GM18858 (cell line): ENCODE data around the gene TET1.
"Not testable (repeated sequence)": the region's sequence is repeated elsewhere in the genome, so short reads cannot be mapped to it uniquely, and the experiment has no call there.

Source experiments
- ATAC-seq: cut with Tn5 transposase; IDR thresholded peaks from one replicate; pipeline ENCODE4 v1.9.1; 2021; ENCODE audit not compliant: unreplicated experiment

The TET1 gene

DNA sequence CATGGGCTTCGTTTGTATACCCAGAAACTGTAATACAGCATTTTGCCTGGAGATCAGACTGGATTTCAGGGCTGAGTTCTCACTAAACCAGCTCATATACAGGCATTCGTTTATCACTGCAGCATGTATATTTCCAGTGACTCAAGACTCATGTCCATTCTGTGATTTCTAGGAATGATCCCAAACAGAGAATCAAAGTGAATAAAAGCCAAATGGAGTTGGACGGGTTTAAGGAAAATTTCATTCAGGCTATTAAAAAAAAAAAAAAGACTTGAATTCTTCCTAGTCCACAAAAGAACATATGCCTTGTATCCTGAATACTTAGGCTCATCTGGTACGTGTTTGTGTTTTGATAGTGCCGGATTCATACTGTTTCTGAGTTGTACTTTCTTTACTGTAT lies 46.8 kb downstream of the TET1 start:
- ATAC-seq = no peak

DNA sequence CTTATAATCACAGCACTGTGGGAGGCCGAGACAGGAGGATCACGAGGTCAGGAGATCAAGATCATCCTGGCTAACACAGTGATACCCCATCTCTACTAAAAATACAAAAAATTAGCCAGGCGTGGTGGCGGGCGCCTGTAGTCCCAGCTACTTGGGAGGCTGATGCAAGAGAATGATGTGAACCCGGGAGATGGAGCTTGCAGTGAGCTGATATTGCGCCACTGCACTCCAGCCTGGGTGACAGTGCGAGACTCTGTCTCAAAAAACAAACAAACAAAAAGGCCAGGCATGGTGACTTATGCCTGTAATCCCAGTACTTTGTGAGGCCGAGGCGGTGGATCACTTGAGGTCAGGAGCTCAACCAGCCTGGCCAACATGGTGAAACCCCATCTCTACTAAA lies 49.9 kb downstream of the TET1 start:
- not testable (repeated sequence) for ATAC-seq

DNA sequence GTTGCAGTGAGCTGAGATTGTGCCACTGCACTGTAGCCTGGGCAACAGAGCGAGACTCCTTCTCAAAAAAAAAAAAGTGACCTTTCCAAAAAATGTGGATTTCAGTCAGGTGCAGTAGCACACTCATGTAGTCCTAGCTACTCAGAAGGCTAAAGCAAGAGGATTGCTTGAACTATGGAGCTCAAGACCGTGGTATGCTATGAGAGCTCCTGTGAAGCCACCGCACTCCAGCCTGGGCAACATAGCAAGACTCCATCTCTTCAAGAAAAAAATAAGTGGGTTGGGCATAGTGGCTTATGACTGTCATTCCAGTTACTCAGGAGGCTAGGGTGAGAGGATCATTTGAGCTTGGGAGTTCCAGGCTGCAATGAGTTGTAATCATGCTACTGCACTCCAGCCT lies 51.1 kb downstream of the TET1 start:
- ATAC-seq = no peak

DNA sequence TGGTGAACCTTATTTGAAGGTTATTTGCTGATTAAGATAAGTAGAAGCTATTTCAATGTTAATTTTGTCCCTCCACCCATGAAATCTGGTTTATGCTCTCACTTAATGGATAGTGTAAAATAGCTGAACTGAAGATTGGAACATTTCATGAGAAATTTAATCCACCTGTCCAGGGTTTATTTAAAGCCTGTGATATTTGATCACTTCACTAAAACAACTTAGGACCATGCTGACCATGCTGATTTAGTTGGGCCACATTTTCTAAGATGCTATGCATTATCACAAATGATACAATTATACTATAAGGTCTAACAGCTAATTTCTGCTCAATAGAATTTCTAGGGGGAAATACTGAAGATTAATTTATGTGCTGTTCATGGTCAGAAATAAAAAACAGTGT lies 53.8 kb downstream of the TET1 start:
- ATAC-seq = not testable (repeated sequence)

DNA sequence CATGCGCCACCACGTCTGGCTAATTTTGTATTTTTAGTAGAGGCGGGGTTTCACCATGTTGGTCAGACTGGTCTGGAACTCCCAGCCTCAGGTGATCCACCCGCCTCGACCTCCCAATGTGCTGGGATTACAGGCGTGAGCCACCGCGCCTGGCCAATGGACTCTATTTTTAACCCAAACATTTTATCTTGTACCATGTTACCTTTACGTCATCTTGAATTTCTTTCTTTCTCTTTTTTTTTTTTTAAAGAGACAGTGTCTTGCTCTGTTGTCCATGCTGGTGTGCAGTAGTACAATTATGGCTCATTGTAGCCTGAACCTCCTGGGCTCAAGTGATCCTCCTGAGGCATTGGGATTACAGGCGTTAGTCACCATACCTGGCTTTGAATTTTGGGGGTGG lies 57.6 kb downstream of the TET1 start:
- not testable (repeated sequence) for ATAC-seq

DNA sequence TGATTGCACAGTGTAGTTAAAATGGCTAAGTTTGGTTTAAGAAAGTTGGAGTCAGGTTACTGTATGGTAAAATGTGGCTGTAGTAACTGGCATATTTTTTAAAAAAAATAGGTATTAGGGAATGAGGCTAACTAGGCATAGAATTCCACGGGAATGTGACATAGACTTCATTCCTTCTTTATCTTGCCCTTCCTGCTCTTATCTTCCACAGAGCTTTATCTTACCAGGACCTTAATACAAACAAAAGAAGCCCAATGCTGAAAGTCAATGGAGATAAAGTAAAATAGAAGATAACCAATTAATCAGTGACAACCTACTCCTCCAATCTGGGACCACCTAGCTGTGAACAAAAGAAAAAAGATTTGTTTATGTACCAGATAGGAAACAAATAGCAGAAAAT lies 58.1 kb downstream of the TET1 start:
- ATAC-seq = no peak

DNA sequence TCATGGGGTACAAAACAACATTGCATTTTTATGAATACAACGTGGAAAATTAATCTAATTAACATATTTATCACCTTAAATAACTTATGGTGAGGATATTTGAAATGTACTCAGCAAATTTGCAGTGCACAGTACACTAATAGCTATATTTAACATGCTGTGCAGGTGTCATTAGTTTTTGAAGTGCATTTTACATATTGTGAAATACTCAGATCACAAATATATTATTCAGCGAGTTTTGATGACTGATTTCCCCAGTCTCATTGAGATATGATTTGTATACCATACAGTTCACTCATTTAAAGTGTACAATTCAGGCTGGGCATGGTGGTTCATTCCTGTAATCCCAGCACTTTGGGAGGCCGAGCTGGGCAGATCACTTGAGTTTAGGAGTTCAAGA lies 59.5 kb downstream of the TET1 start:
- ATAC-seq = no peak

DNA sequence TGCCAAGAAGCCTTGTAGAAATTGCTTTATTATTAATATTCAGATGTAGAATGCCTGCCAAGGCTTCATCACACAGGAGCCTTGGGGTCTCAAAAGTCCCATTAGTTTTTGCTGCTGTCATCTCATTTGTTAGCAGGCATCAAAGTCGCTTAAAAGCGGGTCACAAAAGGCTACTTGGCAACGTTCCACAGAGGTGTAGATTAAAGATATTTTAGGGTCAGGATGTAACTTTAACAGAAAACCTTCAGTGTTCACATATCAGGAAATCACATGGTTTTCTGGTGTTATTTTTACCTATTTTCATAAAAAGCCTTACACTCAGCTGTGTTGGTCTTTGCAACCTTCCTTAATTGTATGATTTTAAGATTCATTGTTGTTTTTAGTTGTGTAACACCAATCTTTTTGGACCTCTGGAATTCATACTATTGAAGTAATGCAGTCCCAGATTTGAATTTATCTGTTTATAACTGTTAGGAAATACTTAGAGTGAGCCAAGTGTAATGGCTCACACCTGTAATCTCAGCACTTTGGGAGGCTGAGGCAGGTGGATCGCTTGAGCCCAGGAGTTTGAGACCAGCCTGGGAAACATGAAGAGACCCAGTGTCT lies 65.3 kb downstream of the TET1 start:
- no peak for ATAC-seq

DNA sequence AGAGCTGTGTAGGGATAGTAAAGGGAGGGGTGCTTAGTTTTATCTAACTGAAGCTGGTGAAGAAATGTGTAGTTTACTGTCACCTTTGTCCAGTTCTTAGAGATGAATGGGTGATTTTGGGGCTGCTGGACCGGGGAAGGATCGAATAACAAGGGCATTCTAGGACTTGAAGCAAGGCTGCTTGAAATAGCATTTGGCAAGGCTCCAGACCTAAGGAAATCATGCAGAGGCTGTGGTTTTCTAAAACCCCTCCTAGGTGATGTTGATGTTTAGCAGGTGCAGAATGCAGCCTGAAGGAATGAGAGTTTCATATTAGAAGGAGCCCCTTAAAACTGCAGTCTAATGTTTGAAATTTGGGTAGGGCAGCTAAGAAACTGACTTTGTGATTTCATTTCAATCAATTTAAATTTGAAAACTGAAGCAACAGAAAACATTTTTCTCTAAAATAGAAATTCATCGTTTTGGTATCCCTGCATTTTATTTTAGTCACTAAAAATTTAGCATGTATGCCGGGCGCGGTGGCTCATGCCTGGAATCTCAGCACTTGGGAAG lies 68.5 kb downstream of the TET1 start:
- no peak for ATAC-seq

DNA sequence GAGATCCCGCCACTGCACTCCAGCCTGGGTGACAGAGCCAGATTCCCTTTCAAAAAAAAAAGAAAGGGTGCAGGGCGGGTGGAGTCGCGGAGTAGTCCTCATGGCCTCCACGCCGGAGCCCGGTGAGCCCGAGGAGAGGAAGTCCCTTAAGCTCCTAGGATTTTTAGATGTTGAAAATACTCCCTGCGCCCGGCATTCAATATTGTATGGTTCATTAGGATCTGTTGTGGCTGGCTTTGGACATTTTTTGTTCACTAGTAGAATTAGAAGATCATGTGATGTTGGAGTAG lies 72.1 kb downstream of the TET1 start:
- not testable (repeated sequence) for ATAC-seq

DNA sequence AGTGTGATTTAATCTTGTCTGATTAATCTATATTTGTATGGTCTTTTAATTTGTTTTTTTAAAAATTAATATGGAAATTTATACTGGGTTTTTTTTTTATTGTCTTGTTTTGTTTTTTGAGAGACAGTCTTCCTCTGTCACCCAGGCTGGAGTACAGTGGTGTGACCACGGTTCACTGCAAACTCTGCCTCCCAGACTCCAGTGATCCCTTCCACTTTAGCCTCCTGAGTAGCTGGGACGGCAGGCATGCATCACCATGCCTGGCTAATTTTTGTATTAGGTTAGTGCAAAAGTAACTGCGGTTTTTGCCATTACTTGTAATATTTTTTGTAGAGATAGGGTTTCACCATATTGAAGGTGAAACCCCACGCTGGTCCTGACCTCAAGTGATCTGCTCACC lies 73.1 kb downstream of the TET1 start:
- no peak for ATAC-seq

DNA sequence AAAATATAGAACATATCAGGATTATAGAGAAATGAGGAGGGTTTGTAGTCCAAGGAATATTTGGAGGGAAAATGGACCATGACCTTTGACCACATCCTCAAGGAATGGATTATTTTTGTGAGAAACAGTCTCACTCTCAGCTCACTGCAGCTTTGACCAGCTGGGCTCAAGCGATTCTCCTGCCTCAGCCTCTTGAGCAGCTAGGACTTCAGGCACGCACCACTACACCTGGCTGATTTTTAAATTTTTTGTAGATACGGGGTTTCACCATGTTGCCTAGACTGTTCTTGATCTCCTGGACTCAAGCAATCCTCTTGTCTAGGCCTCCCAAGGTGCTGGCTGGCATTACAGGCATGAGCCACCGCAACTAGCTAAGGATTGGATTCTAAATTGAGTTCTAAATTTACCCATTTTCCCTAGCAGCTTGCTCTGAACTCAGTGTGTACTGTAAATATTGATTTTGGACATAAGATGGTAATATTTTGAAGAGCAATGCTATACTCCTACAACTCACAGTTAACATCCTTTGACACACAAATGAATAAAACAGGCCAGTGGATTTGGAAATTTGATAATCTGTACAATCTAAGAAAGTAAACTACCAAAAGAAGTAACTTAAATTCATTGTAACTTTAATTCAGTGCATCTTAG lies 73.8 kb downstream of the TET1 start:
- no peak for ATAC-seq

DNA sequence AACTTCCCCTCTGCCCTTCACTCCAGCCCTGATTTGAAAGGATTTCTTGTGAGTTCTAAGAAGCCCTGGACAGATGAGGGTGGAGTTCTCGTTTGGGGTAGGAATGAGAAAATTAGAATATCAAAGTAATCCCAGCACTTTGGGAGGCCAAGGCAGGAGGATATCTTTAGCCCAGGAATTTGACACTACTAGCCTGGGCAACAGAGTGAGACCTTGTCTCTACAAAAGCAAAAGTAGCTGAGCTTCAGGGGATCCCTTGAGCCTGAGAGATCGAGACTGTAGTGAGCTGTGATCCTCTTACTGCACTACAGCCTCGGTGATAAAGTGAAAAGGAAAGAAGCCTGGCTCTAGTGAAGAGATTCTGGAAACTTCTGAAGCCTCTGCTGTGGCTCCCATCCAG lies 76.2 kb downstream of the TET1 start:
- no peak for ATAC-seq

DNA sequence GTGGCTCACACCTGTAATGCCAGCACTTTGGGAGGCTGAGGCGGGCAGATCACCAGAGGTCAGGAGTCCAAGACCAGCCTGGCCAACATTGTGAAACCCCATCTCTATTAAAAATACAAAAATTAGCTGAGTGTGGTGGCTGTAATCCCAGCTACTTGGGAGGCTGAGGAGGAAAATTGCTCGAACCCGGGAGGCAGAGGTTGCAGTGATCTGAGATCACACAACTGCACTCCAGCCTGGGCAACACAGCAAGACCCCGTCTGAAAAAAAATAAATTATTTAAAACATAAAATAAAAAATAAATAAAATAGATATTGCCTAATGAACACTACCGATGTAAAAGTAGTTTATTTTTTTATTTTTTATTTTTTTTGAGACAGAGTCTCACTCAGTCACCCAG lies 83.4 kb downstream of the TET1 start:
- not testable (repeated sequence) for ATAC-seq

DNA sequence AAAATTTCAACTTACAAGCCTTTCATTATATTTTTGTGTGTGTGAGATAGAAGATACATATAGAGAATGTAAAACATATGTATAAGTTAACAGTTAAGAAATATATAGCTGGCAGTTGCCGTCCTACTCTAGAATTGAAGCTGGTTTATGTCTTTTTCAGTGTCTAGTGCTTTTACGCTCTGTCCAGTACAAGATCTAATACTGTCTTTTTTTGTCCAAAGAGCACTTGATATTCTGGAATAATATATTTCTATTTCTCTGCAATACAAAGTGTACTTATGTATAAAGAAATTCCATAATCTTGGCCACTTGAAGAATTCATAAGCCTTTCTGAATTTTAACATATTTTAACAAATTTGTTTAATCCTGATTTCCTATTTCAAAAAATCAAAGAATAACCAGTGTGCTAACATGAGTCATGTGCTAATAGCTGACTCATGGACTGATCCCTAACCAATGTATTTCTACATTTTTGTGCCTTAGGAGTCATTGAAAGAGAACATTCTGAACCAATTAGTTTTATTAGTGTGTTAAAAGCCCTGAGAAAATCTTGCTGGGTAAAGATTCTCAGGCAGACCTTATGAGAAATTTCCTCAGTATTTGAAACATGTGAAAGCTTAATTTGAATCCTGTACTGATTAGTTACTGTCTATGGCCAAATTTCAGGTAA lies 87.7 kb downstream of the TET1 start:
- ATAC-seq = no peak

DNA sequence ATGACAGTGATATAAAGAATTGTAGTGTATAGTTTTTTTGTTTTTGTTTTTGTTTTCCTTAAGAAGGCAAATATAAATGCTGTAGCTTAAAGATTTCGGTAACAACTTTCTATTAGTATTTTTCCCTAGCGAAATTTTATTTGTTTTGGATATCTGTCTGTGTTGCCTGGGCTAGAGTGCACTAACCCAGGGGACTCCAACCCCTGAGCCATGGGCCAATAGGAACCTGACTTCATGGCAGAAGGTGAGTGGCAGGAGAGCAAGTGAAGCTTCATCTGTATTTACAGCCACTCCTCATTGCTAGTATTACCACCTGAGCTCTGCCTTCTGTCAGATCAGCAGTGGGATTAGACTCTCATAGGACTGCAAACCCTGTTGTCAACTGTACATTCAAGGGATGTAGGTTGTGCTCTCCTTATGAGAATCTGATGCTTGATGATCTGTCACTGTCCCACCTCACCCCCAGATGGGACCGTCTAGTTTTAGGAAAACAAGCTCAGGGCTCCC lies 95.5 kb downstream of the TET1 start:
- no peak for ATAC-seq

DNA sequence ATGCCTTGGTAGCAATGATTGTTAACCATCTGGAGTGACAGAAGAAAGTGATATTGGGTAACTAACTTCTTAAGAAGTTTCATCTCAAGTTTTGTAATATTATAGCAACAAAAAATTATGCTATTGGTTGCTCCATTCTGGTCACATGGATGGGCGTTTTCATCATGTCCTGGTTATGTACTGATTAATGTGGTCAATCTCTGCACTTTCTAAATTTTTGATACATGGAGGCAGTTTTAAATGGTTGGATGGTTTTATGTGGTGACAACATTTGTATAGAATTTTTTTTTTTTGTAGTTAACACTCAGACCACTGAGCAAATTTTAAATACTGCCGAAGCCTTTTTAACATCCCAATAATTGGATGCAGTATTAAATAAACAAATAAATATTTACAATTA lies 105.7 kb downstream of the TET1 start:
- ATAC-seq = no peak

DNA sequence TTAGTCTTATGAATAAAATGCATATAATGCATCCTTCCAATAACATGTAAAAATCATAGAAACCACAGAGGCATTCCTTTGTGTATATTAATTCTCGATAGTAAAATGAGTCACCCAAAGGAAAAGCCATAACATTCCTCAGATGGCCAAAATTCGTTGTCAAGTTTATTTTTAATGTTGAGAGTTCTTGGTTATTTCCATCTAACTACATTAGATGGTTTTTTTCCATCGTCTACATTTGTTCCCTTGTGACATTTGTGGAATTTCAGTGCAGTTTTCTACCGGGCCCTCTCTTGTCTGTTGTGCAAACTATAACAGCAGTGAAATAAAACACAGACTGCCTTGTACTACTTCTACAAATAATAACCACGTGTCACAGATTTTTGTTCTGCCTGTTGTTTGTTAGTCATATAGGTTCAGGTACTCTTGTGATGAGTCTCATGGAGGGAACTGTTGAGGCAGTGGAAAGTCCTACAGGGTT lies 106.2 kb downstream of the TET1 start:
- ATAC-seq = no peak

DNA sequence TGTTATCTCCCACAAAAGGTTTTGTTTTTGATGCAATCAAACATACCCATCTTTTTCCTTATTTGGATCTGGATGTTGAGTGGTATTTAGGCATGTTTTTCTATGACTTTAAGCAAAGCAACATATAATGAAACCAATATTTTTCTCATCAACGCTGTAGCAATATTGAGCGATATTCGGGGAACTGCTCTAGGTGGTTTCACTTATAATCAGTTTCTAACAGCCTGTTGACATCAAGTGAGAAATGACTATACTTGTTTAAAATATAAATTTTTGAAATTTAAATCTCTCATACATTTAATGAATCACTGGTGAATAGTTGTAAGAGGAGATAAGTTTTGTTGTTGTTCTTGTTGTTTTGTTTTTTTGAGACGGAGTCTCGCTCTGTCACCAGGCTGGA lies 108.1 kb downstream of the TET1 start:
- no peak for ATAC-seq

DNA sequence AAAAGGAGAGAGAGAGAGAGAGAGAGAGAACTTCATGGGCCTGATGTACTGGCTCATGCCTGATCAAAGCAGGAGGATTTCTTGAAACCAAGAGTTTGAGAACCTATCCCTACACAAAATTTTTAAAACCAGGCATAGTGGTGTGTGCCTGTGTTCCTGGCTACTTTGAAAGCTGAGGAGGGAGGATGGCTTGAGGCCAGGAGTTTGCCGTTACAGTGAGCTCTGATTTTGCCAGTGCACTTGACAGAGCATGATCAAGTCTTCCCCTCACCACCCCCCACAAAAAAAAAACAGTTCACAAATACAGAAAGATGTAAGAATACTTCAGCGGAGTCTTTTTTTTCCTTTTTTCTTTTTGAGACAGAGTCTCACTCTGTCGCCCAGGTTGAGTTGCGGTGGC lies 108.8 kb downstream of the TET1 start:
- no peak for ATAC-seq

DNA sequence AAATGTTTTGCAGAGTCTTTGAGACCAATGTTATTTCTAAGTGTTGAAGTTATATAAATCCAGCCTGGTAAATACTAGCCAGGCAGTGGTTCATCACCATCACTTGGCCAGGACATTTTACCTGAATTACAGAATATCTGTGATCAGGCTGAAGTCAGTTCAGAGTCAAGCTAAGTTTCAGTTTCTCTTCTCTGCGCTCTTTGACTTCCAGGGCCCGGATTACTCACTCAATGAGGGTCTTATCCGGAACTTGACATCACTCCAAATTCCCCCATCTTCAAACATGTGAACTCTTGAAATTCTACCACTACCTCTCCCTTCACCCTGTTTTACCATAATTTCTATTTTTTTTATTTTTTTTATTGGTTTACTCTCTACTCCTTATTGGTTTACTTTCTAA lies 124.3 kb downstream of the TET1 start:
- ATAC-seq = no peak

DNA sequence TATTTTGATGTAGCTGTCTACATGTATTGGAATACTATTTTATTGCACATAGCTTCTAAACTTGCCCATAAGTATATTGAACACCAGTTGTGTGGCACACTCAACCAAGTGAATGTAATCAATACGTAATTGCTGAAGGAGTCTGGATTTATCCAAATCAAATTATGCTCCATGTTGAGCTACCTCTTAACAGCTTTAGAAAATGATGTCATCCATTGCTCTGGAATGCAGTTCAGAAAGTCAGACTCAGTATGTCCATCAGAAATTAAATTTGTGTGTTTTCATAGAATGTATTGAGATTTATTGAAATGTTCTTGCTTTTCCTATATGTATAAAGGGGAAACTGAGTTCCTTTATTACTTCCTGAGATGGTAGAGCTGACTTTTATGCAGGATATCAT lies 135.9 kb downstream of the TET1 start:
- no peak for ATAC-seq
